ENCODE data around the gene FIGN.

FIGN gene

GRCh38 chr2:163607630-163608029, 128.2 kb downstream of the FIGN start:
- DNase-seq = no peak

- no peak for DNase-seq
Measured at GRCh38 chr2:163606878-163607277, 128.9 kb downstream of the FIGN start.

- no peak for DNase-seq
Measured at GRCh38 chr2:163605779-163606178, 130.0 kb downstream of the FIGN start.

- DNase-seq = no peak
Measured at GRCh38 chr2:163604941-163605555, 130.8 kb downstream of the FIGN start.

GRCh38 chr2:163602196-163602595, 133.6 kb downstream of the FIGN start:
- no peak for DNase-seq

GRCh38 chr2:163601377-163601776, 134.4 kb downstream of the FIGN start:
- DNase-seq = no peak

- no peak for DNase-seq
Measured at GRCh38 chr2:163600801-163601200, 135.0 kb downstream of the FIGN start.

GRCh38 chr2:163595028-163595427, 140.8 kb downstream of the FIGN start:
- no peak for DNase-seq

- DNase-seq = no peak
Measured at GRCh38 chr2:163594497-163594896, 141.3 kb downstream of the FIGN start.

GRCh38 chr2:163593982-163594381, 141.8 kb downstream of the FIGN start:
- DNase-seq = no peak

GRCh38 chr2:163592954-163593622, 142.7 kb downstream of the FIGN start:
- no peak for DNase-seq

- no peak for DNase-seq
Measured at GRCh38 chr2:163591461-163591860, 144.3 kb downstream of the FIGN start.

- DNase-seq = no peak
Measured at GRCh38 chr2:163580757-163581156, 155.1 kb downstream of the FIGN start.

- DNase-seq = no peak
Measured at GRCh38 chr2:163574309-163574708, 161.5 kb downstream of the FIGN start.

- DNase-seq = no peak
Measured at GRCh38 chr2:163573652-163574051, 162.2 kb downstream of the FIGN start.

- DNase-seq = no peak
Measured at GRCh38 chr2:163572850-163573249, 163.0 kb downstream of the FIGN start.

- DNase-seq = no peak
Measured at GRCh38 chr2:163571423-163572102, 164.2 kb downstream of the FIGN start.

GRCh38 chr2:163570391-163570790, 165.4 kb downstream of the FIGN start:
- DNase-seq = no peak

GRCh38 chr2:163565192-163565591, 170.6 kb downstream of the FIGN start:
- no peak for DNase-seq

- no peak for DNase-seq
Measured at GRCh38 chr2:163564236-163564635, 171.6 kb downstream of the FIGN start.

- no peak for DNase-seq
Measured at GRCh38 chr2:163563336-163563735, 172.5 kb downstream of the FIGN start.

GRCh38 chr2:163558251-163559021, 177.4 kb downstream of the FIGN start:
- DNase-seq = no peak

- DNase-seq = no peak
Measured at GRCh38 chr2:163556511-163556910, 179.3 kb downstream of the FIGN start.

- DNase-seq = no peak
Measured at GRCh38 chr2:163554864-163555263, 180.9 kb downstream of the FIGN start.
